WTC11 (cell line): ENCODE measurements around the gene PDXP. TPM values are rescaled to one million over a fixed set of nuclear protein-coding genes. Genes with fewer than 3 reads are reported as not detected.

Experiments
- ATAC-seq: fragments of 200-7000 bp; cut with Tn5 transposase; 2 replicates; pipeline ENCODE4 v1.10.0; 2021; ENCODE audit warnings: mild to moderate bottlenecking, moderate library complexity
- CTCF ChIA-PET: fragments of 300-600 bp; sonication (Branson Sonifier 250); formaldehyde crosslinking; loops from one replicate; lab custom pipeline; 2021; ENCODE audit warnings: antibody characterized with exemption; lab: Charles Lee
- POLR2A ChIA-PET: fragments of 350-600 bp; sonication (Branson Sonifier 250); formaldehyde crosslinking; loops from one replicate; lab custom pipeline; 2021; ENCODE audit warnings: antibody characterized with exemption; lab: Charles Lee
- DNase-seq: peaks from one replicate; pipeline ENCODE4 v3.0.0; 2021; ENCODE audit warnings: low spot score
- H3K27ac Mint-ChIP-seq: 2 replicates; pipeline ENCODE4 v1.8.0; 2021; ENCODE audit warnings: mixed read lengths
- H3K27me3 Mint-ChIP-seq: 2 replicates; pipeline ENCODE4 v1.8.0; 2021; ENCODE audit warnings: low read depth, mild to moderate bottlenecking, moderate library complexity, mixed read lengths
- H3K36me3 Mint-ChIP-seq: 2 replicates; pipeline ENCODE4 v1.8.0; 2021; ENCODE audit warnings: mixed read lengths
- H3K4me1 Mint-ChIP-seq: 2 replicates; pipeline ENCODE4 v1.8.0; 2022; ENCODE audit warnings: mixed read lengths
- H3K4me3 Mint-ChIP-seq: 2 replicates; pipeline ENCODE4 v1.8.0; 2021; ENCODE audit warnings: mild to moderate bottlenecking, moderate library complexity, mixed read lengths
- H3K9me3 Mint-ChIP-seq: 2 replicates; pipeline ENCODE4 v1.8.0; 2021; ENCODE audit warnings: mixed read lengths
- AFF4 ChIP-seq: sonication (generic); formaldehyde crosslinking; IDR thresholded peaks from 2 replicates; pipeline ENCODE4 v1.8.1; 2023; ENCODE audit warnings: mild to moderate bottlenecking, missing genetic modification reagents, borderline replicate concordance
- ARID4B ChIP-seq: sonication (generic); formaldehyde crosslinking; IDR thresholded peaks from 2 replicates; pipeline ENCODE4 v1.8.0; 2023; ENCODE audit warnings: missing genetic modification reagents, mild to moderate bottlenecking, borderline replicate concordance
- ATF3 ChIP-seq: sonication (generic); formaldehyde crosslinking; conservative IDR thresholded peaks from 2 replicates; pipeline ENCODE4 v1.8.1; 2022; ENCODE audit warnings: mild to moderate bottlenecking, missing genetic modification reagents
- ATF6 ChIP-seq: sonication (generic); formaldehyde crosslinking; IDR thresholded peaks from 2 replicates; pipeline ENCODE4 v1.8.1; 2023; ENCODE audit warnings: mild to moderate bottlenecking, missing genetic modification reagents
- E2F4 ChIP-seq: sonication (generic); formaldehyde crosslinking; IDR thresholded peaks from 2 replicates; pipeline ENCODE4 v1.8.1; 2022; ENCODE audit warnings: low read depth, mild to moderate bottlenecking, moderate library complexity, missing genetic modification reagents, borderline replicate concordance
- GTF2I ChIP-seq: fragments of 250-450 bp; sonication (Bioruptor Pico); conservative IDR thresholded peaks from 2 replicates; pipeline ENCODE4 v1.4.0; 2021; ENCODE audit warnings: mild to moderate bottlenecking
- JUN ChIP-seq: sonication (generic); formaldehyde crosslinking; IDR thresholded peaks from 2 replicates; pipeline ENCODE4 v1.8.0; 2023; ENCODE audit warnings: mild to moderate bottlenecking, missing genetic modification reagents
- KAT7 ChIP-seq: sonication (generic); formaldehyde crosslinking; IDR thresholded peaks from 2 replicates; pipeline ENCODE4 v1.8.1; 2023; ENCODE audit warnings: missing genetic modification reagents, mild to moderate bottlenecking, borderline replicate concordance
- MLX ChIP-seq: sonication (generic); formaldehyde crosslinking; IDR thresholded peaks from 2 replicates; pipeline ENCODE4 v1.8.1; 2023; ENCODE audit warnings: mild to moderate bottlenecking, missing genetic modification reagents, moderate library complexity
- MYBL2 ChIP-seq: sonication (generic); formaldehyde crosslinking; IDR thresholded peaks from 2 replicates; pipeline ENCODE4 v1.8.1; 2023; ENCODE audit warnings: mild to moderate bottlenecking, moderate library complexity, missing genetic modification reagents
- NFYB ChIP-seq: sonication (generic); formaldehyde crosslinking; conservative IDR thresholded peaks from 2 replicates; pipeline ENCODE4 v1.8.0; 2022; ENCODE audit warnings: low read depth, missing genetic modification reagents
- OVOL2 ChIP-seq: fragments of 250-450 bp; sonication (Bioruptor Pico); IDR thresholded peaks from 2 replicates; pipeline ENCODE4 v1.9.0; 2021; ENCODE audit warnings: mild to moderate bottlenecking, borderline replicate concordance
- PRRX2 ChIP-seq: fragments of 250-450 bp; sonication (Bioruptor Pico); IDR thresholded peaks from 2 replicates; pipeline ENCODE4 v1.8.0; 2021; ENCODE audit warnings: mild to moderate bottlenecking
- RORB ChIP-seq: fragments of 250-450 bp; sonication (Bioruptor Pico); IDR thresholded peaks from 2 replicates; pipeline ENCODE4 v1.9.0; 2021; ENCODE audit warnings: mild to moderate bottlenecking
- SMAD4 ChIP-seq: sonication (generic); formaldehyde crosslinking; IDR thresholded peaks from 2 replicates; pipeline ENCODE4 v1.8.0; 2022; ENCODE audit warnings: mild to moderate bottlenecking, missing genetic modification reagents
- SOX15 ChIP-seq: fragments of 250-450 bp; sonication (Bioruptor Pico); IDR thresholded peaks from 2 replicates; pipeline ENCODE4 v1.9.0; 2021; ENCODE audit warnings: mild to moderate bottlenecking
- STAT6 ChIP-seq: sonication (generic); formaldehyde crosslinking; conservative IDR thresholded peaks from 2 replicates; pipeline ENCODE4 v1.8.1; 2023; ENCODE audit warnings: mild to moderate bottlenecking, low read depth, missing genetic modification reagents, moderate library complexity
- ZNF138 ChIP-seq: sonication (generic); formaldehyde crosslinking; conservative IDR thresholded peaks from 2 replicates; pipeline ENCODE4 v1.8.1; 2022; ENCODE audit warnings: mild to moderate bottlenecking, moderate library complexity, missing genetic modification reagents
- ZNF219 ChIP-seq: sonication (generic); formaldehyde crosslinking; IDR thresholded peaks from 2 replicates; pipeline ENCODE4 v1.8.0; 2023; ENCODE audit warnings: missing genetic modification reagents, mild to moderate bottlenecking, borderline replicate concordance
- total RNA-seq: library from RNA; stranded (reverse); gene quantifications from 3 replicates; pipeline ENCODE4 v1.2.3, GENCODE V29; 2021

Gene PDXP
- total RNA-seq, 1 experiment from 2014 or later = 36.1 TPM

GRCh38 chr22:37674951-37675929 lies 16.7 kb downstream of the PDXP start, which contains the start of gene LGALS1:
LGALS1 (plus strand) TSS chr22:37675636; CDS start chr22:37675703, 67 bp downstream.
- DNase-seq (peak; percentile 81), ATAC-seq (peak; percentile 23)
- Mint-ChIP-seq H3K27me3 (peaks cover 17% of the 10 kb centered on the region), H3K27ac (no peak within 1 kb of the TSS; the same call in 1 of the 2 replicates), H3K4me1 (peaks cover 13% of the 10 kb centered on the region), H3K4me3 (peak within 1 kb of the TSS; percentile 72), H3K9me3 (no peaks in the 10 kb centered on the region), H3K36me3 (no peaks in the 10 kb centered on the region)
- CTCF ChIA-PET = interaction anchor here (0.6 to 6.8 kb wide), 9 partner anchors 8 to 142 kb away, joined by 3 to 51 read pairs (median 4); partner anchors contain the start of genes GGA1 and NOL12
- POLR2A ChIA-PET = interaction anchor here (0.7 to 1.5 kb wide), 5 partner anchors 7 to 134 kb away, joined by 3 to 5 read pairs (median 3); partner anchors contain the start of gene GGA1
- no peak for TF ChIP-seq AFF4 (CRISPR knock-in tag)
- no peak for TF ChIP-seq ATF3 (CRISPR knock-in tag)
- no peak for TF ChIP-seq MLX
- TF ChIP-seq NFYB (CRISPR knock-in tag) = peak; percentile 49; the same call in 1 of the 2 replicates
- no peak for TF ChIP-seq OVOL2 (CRISPR knock-in tag)
- no peak for TF ChIP-seq MYBL2 (CRISPR knock-in tag)
- no peak for TF ChIP-seq E2F4
- TF ChIP-seq SMAD4 = no peak
- no peak for TF ChIP-seq KAT7 (CRISPR knock-in tag)
- TF ChIP-seq GTF2I (CRISPR knock-in tag) = peak; percentile 55; the same call in 1 of the 2 replicates
- TF ChIP-seq ATF6 = no peak
- no peak for TF ChIP-seq ARID4B
- TF ChIP-seq SOX15 (CRISPR knock-in tag) = no peak
- TF ChIP-seq JUN = no peak
- no peak for TF ChIP-seq ZNF219 (CRISPR knock-in tag)
- no peak for TF ChIP-seq PRRX2
- TF ChIP-seq ZNF138 (CRISPR knock-in tag) = no peak
- no peak for TF ChIP-seq STAT6 (CRISPR knock-in tag)
- no peak for TF ChIP-seq RORB (CRISPR knock-in tag)
